ENCODE measurements around the gene SLC11A2. TPM values are rescaled to one million over a fixed set of nuclear protein-coding genes. Genes with fewer than 3 reads are reported as not detected.

The SLC11A2 gene
- total RNA-seq, 1 experiment from 2014 or later = 47.9 TPM

DNA sequence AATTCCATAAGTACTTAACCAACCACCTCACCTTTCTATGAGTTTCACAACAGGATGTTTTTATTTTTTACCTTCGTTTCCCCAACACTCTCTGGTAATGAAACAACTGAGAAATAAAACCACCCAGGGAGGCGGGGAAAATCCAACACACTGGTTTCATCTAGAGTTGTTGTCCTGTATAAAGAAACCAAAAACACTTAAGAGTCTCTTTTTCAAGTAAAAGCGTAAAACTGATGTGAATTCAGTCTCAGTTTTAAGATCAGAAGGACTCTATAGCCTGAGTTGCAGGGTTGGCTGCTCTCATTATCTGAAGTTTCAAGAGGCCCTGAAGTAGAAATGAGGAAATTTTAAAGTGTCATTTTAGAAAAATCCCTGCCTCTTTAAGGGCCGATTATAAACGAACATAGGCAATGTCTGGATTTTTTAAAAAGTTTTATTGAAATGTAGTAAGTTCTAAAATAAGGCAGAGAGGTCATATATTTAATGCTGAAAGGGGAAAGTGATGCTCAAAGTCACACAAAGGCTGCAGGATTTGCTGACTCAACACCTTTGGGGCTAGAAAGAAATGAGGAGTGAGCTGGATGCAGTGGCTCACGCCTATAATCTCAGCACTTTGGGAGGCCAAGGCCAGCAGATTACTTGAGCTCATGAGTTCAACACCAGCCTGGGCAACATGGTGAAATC lies 46.7 kb downstream of the SLC11A2 start:
- H2AK5ac ChIP-seq (ENCODE audit: insufficient read length, low read length) = no peak overlapping the region
- no peaks in the 10 kb centered on the region for H3K79me2 ChIP-seq (ENCODE audit: insufficient read depth, low read length)
- no peak overlapping the region for H3T11ph ChIP-seq (ENCODE audit: low read length)
- H3K9ac ChIP-seq (ENCODE audit: extremely low read depth, insufficient read length, low read length) = no peak overlapping the region
- H4K5ac ChIP-seq (ENCODE audit: insufficient read length, low read depth, low read length) = no peak overlapping the region
- H3K56ac ChIP-seq (ENCODE audit: insufficient read length, low read depth, low read length) = no peak overlapping the region
- H3K27ac ChIP-seq (ENCODE audit: insufficient read length, low read depth, low read length) = no peak overlapping the region
- no peaks in the 10 kb centered on the region for H3K4me1 ChIP-seq (ENCODE audit: insufficient read depth, low read length)
- no peak overlapping the region for H2BK12ac ChIP-seq (ENCODE audit: insufficient read length, low read depth, low read length)
- Mint-ChIP-seq H3K4me1 (peaks cover 2 to 7% of the 10 kb centered on the region in 2 experiments), H3K4me3 (no peak overlapping the region), H3K27me3 (ENCODE audit: low read depth) (no peaks in the 10 kb centered on the region), H3K27ac (peak overlapping the region in 1 of 3 experiments; percentile 19; a peak in 1 of 7 replicates), H3K9me3 (peaks cover 3 to 9% of the 10 kb centered on the region in 2 experiments; a peak in 3 of 5 replicates), H3K36me3 (ENCODE audit: insufficient read depth in 1 of 3, low read depth in 3 of 3) (peaks cover 2 to 9% (median 8%) of the 10 kb centered on the region in 3 experiments; a peak in 6 of 7 replicates)
- DNase-seq = no peak
- no peaks in the 10 kb centered on the region for H3K27me3 ChIP-seq (ENCODE audit: insufficient read depth, low read length)
- no peak overlapping the region for H3K4me2 ChIP-seq (ENCODE audit: insufficient read depth, insufficient read length, low read length)
- no peaks in the 10 kb centered on the region for H3K79me1 ChIP-seq (ENCODE audit: insufficient read depth, low read depth, low read length, poor library complexity, severe bottlenecking)
- no peak overlapping the region for H3K4ac ChIP-seq (ENCODE audit: low read depth, low read length)
- no peaks in the 10 kb centered on the region for H3K9me3 ChIP-seq (ENCODE audit: control insufficient read depth, low read depth, low read length)
- H4K91ac ChIP-seq (ENCODE audit: insufficient read length, low read depth, low read length) = no peak overlapping the region
- no peak for TF ChIP-seq CTCF (conservative IDR thresholded peaks at IDR 0.05)
- H2BK5ac ChIP-seq (ENCODE audit: insufficient read length, low read length) = no peak overlapping the region
- no CpG with 5 or more reads among the region's 6 CpGs for WGBS (ENCODE audit: extremely low coverage, insufficient read length, low lambda C conversion rate)
- no peak overlapping the region for H2BK20ac ChIP-seq (ENCODE audit: low read depth, low read length, poor library complexity, severe bottlenecking)
- no peak overlapping the region for H2BK120ac ChIP-seq (ENCODE audit: low read depth, low read length, poor library complexity, severe bottlenecking)
- no peak overlapping the region for H3K23ac ChIP-seq (ENCODE audit: insufficient read length, low read depth, low read length)
- no peak overlapping the region for H3K18ac ChIP-seq (ENCODE audit: insufficient read length, low read depth, low read length)
- no peaks in the 10 kb centered on the region for H4K20me1 ChIP-seq (ENCODE audit: control insufficient read depth, insufficient read depth, insufficient read length)
- H3K23me2 ChIP-seq (ENCODE audit: insufficient read length, low read depth, low read length, poor library complexity, severe bottlenecking) = no peaks in the 10 kb centered on the region
- no peak overlapping the region for H4K8ac ChIP-seq (replicated peaks; ENCODE audit: insufficient read length, low read depth, low read length)
- no peak overlapping the region for H2BK15ac ChIP-seq (ENCODE audit: low read depth, low read length)
- no peak overlapping the region for H2AFZ ChIP-seq (ENCODE audit: low read length)
- H3K14ac ChIP-seq (ENCODE audit: insufficient read depth, low read length) = no peak overlapping the region

All from H9 (cell line).